ENCODE data around the gene DUSP11.

GRCh38 chr2:73718421-73718820, 61.5 kb downstream of the DUSP11 start:
- TF ChIP-seq CTCF (IDR thresholded peaks at IDR 0.05) (no peak), POLR2A (IDR thresholded peaks at IDR 0.05) (no peak)

All from uterus (tissue), 2 donors.